Gastroesophageal sphincter (tissue), 3 donors: ENCODE measurements around the gene ADIPOR2.

Experiments
- CTCF ChIP-seq, 4 experiments: fragments of 200-600 bp in 2 of 4; fragments of 450-650 bp in 2 of 4; sonication (generic) in 1 of 4; IDR thresholded peaks; one replicate each; pipeline ENCODE4 v1.5.1; 2017 to 2019; ENCODE audit warnings: antibody characterized with exemption in 4 of 4, mild to moderate bottlenecking in 2 of 4, moderate library complexity in 2 of 4
- EP300 ChIP-seq: sonication (generic); formaldehyde crosslinking; IDR thresholded peaks from one replicate; pipeline ENCODE4 v1.6.1; 2017; ENCODE audit warnings: antibody characterized with exemption, mild to moderate bottlenecking
- POLR2A ChIP-seq, 2 donors: fragments of 450-650 bp; IDR thresholded peaks; one replicate each; pipeline ENCODE4 v1.6.1; 2017; ENCODE audit warnings: antibody characterized with exemption in 2 of 2, mild to moderate bottlenecking in 2 of 2, moderate library complexity in 1 of 2

- no peak for TF ChIP-seq CTCF (IDR thresholded peaks at IDR 0.05)
- no peak for TF ChIP-seq EP300
- TF ChIP-seq POLR2A (IDR thresholded peaks at IDR 0.05), result no peak
Observed at GRCh38 chr12:1716911-1717310, 26.0 kb downstream of the ADIPOR2 start.
